Head of caudate nucleus (tissue), 42 donors: Measurements from ENCODE around the gene MRPS33.
"Not testable (repeated sequence)": the region's sequence is repeated elsewhere in the genome, so short reads cannot be mapped to it uniquely, and the experiment has no call there.

ENCODE experiments used
- DNase-seq, 42 donors: peaks; one replicate each; pipeline versions ENCODE4 v3.0.0 to v3.0.0-alpha.2; 2020 to 2021; ENCODE audit warnings: mixed read lengths in 7 of 42
- intact Hi-C: fragments of 100-400 bp; cut with DNase I; formaldehyde crosslinking; loops from one replicate; pipeline ENCODE4 v1.15.0; 2022

Gene MRPS33

GRCh38 chr7:140967438-140967837, 47.3 kb downstream of the MRPS33 start:
- no peak for DNase-seq
- intact Hi-C loops: no loop called here

DNA sequence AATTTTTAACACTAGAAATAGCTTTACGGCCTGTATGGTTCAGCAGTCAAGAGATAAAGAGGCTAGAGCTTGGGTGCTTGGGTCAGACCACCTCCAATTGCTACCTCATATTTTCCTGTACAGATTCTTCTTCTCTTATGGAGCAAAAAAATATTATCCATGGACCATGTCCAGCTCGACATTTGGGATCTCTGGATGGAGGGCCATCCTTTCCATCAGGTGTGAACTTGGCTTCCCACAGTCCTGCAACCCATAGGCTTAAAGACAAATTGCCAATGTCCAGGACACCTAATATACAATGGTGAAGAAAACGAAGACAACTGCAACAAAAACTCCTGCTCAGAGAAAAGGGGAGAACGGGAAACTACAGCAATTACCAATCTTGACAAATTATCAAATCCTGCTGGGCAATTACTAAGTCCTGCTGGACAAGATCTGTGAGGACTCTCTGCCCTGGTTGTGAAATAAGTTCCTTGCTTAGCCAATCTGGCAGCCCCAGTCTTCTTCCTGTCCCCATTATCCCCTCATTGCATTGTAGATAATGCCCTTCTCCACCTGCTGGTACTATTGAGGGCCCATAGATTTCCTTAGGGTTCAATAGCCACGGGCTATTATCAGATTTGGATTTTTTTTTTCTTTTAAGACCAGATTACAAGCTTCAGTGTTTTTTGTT, 48.1 kb downstream of the MRPS33 start:
- DNase-seq: no peak
- intact Hi-C loops: no loop called here

- intact Hi-C loops: no loop called here
- DNase-seq: no peak
Measured at GRCh38 chr7:140961117-140961516, 53.6 kb downstream of the MRPS33 start.

GRCh38 chr7:140956997-140957396, 57.8 kb downstream of the MRPS33 start:
- DNase-seq, intact Hi-C loops: not testable (repeated sequence)
